Ovary (tissue), 3 donors: ENCODE measurements around the gene TMEM131.

Experiments
- CTCF ChIP-seq, 3 donors: fragments of 450-650 bp in 2 of 3; fragments of 200-600 bp in 1 of 3; IDR thresholded peaks; one replicate each; pipeline versions ENCODE4 v1.5.1 to v1.8.0; 2016 to 2022; ENCODE audit warnings: antibody characterized with exemption in 3 of 3, mild to moderate bottlenecking in 1 of 3
- EP300 ChIP-seq: sonication (generic); formaldehyde crosslinking; IDR thresholded peaks from one replicate; pipeline ENCODE4 v1.6.1; 2017; ENCODE audit warnings: antibody characterized with exemption
- POLR2A ChIP-seq: fragments of 450-650 bp; IDR thresholded peaks from one replicate; pipeline ENCODE4 v1.6.1; 2017; ENCODE audit warnings: antibody characterized with exemption, mild to moderate bottlenecking, moderate library complexity
- donor health status: DM: no; HTN: no; CAD: no.

DNA sequence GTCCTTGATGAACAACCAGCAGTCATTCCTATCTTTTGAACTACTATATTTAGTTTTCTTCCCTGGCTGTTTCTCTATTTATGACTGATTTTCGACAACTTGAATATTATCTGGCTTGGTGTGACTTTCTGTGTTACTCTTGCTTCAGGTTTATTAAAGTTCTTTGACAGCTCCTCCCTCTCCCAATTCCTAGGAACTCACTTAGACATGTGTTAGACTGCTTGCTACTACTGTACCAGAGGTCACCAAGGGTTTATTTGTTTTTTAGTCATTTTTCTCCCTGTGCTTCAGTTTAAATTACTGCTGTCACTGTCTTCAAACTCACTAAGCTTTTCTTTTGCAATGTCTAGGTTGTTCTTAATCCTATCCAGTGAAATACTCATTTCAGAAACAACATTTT, 90.5 kb downstream of the TMEM131 start:
- no peak for TF ChIP-seq EP300
- no peak for TF ChIP-seq CTCF (IDR thresholded peaks at IDR 0.05)
- TF ChIP-seq POLR2A = no peak
